GM21381 (cell line): Measurements from ENCODE around the gene CEP295NL.
"Not testable (repeated sequence)": the region's sequence is repeated elsewhere in the genome, so short reads cannot be mapped to it uniquely, and the experiment has no call there.

ENCODE experiments used
- ATAC-seq: cut with Tn5 transposase; IDR thresholded peaks from one replicate; pipeline ENCODE4 v1.9.1; 2021; ENCODE audit warnings: mild to moderate bottlenecking, moderate library complexity; ENCODE audit not compliant: unreplicated experiment

CEP295NL gene

DNA sequence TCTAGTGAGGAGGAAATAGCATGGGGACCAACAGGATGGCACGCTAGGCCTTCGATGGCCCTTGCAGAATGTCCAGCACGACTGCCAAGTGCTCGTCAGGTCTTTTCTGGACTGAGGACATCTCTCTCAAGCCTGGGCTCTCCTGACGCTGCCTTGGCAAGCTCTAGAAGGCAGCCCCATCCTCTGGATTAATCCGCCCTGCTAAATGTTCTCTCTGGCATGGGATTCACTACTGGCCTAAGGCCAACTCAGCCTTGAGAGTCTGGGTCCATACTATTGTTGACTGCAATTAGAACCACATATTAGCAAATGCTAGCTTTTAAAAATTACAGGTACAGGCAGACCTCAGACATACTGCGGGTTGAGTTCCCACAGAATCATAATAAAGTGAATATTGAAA is 2.5 kb upstream of the CEP295NL start:
- no peak for ATAC-seq

- ATAC-seq, result no peak
These were observed 2.1 kb upstream of the CEP295NL start for GRCh38 chr17:78905116-78905515.

GRCh38 chr17:78904371-78904770 is 1.4 kb upstream of the CEP295NL start:
- no peak for ATAC-seq

- ATAC-seq, result not testable (repeated sequence)
These were observed 770 bp downstream of the CEP295NL start for GRCh38 chr17:78902231-78902630.

DNA sequence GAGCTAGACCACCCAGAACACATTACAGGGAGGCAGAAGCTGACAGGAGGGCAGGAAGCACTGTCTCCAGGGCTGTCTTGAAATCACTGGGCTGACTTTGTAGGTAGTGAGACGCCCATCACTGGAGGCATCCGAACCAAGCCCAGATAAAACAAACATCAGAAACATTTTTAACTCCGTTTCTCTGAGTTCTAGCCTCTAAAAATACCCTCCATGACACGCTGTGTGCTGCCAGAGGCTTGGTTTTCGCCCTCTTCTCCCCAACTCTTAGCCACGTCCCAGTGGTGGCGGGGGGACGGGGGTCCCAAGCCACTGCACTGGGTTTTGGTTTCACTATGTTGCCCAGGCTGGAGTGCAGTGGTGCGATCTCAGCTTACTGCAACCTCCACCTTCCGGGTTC is 1.2 kb downstream of the CEP295NL start:
- ATAC-seq, result no peak

DNA sequence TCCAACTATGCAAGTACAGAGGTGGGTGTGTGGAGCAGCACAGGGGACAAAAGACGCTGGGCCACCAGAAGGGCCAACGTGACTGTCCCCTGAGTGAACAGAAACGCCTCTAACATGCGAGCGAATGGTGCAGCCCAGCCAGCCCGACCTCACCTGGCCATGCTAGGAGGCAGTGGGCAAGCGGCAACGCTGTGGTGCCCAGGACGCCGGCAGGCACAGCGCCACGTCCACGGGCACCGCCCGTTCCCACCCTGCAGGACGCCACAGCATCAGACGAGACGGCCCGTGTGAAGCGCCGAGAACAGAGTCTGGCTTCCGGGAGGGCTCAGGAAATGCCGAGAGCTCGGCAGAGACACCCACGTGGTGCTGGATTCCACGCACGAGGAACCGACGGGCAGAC is 2.2 kb downstream of the CEP295NL start:
- no peak for ATAC-seq

- ATAC-seq, result no peak
These were observed 3.4 kb downstream of the CEP295NL start for GRCh38 chr17:78899361-78900260.

DNA sequence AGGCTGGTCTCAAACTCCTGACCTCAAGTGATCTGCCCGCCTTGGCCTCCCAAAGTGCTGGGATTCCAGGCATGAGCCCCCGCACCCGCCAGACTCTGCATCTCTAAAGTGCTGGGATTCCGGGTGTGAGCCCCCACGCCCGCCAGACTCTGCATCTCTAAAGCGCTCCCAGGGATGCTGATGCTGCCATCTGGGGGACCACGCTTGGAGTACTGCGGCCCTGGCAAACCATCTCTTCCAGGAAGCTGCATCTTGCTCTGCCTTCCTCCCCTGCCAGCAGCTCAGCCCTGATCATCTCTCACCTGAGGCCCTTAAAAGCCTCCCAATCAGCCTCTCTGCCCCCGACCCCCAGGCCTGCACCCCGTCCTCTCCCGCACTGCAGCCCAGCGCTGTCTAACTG is 4.1 kb downstream of the CEP295NL start:
- no peak for ATAC-seq

DNA sequence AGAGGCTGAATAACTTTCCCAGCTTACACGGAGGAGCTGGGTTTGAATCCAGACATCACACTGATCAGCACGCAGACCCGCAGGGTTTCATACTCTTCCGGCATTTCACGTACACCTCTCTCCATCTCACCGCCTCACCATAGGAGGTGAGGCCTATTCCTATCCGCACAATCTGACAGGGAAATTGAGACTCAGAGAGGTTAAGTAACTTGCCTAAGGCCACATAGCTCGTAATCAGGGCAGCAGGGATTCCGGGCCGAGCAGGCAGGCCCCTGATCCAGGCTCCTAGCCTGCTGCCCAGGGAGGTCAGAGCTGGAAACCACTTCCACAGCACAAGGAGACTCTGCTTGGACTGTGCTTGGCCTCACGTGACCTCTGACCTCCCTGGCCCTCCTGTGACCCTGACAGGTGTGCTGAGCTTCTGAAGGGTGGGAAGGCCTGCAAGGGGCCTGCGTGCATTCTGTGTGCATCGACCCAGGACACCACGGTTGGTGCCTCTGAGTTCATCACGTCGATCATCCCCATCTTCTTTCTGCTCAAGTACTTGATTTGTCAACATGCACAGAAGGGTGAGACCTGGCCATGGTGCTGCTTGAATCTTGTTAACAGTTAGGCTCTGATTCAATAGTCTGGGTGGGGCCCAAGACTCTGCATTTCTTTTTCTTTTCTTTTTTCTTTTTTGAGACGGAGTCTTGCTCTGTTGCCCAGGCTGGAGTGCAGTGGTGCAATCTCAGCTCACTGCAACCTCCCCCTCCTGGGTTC is 4.7 kb downstream of the CEP295NL start:
- no peak for ATAC-seq

DNA sequence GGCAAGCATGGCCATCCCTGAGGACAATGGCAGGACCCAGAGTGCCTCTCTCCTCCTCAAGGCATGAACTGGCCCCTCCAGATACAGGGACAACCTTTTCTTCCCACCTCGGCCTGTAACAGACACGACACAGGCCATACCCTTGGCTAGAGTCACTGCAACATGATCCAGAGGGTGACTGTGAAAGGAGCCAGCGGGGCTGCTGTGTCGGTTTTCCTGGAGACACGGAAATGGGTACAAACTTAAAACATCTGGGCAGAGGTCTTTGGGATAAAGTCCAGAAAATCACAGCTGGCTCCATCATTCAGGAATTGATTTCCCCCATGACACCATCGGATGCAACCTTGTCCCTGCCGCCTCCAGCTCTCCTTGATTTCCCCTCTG is 5.3 kb downstream of the CEP295NL start:
- ATAC-seq, result no peak

DNA sequence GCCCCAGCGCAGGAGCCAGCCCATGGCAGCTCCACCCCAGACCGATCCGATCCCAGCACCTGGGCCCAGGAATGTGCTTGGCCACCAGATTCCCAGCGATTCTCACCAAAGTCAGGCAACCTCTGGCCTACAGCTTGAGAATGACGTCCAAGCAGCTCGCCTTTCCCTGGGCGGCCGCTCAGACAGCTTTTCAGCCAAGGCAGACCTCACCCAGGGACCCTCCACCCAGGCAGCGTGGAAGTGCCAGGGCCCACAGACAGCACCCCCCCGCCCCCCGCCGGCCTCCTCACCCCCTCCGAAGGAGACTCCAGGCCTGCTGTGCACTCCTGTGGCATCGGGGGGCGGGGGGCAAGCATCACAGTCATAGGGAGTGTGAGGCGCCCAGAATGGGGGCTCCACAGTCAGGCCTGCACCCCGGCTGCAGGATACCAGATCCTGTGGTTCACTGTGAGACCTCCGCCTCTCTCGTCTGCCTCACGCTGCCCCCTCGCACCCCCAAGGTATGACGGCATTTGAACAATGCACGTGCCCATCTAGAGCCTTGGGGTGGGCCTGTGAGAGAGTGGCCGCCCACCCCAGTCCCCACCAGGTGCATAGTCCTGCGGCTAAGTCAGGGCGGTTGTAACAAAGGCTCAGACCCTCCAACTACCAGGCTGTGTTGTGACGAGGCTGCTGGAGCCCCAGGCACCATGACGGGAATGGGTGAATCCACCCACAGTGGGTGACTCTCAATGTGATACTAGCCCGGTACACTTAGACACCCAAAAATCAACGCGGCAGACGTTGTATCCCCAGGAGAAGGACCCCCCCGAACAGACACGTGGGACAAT is 6.0 kb downstream of the CEP295NL start:
- no peak for ATAC-seq

- no peak for ATAC-seq
These were observed 6.7 kb downstream of the CEP295NL start for GRCh38 chr17:78896091-78896833.

GRCh38 chr17:78895322-78895721 is 7.7 kb downstream of the CEP295NL start:
- no peak for ATAC-seq

DNA sequence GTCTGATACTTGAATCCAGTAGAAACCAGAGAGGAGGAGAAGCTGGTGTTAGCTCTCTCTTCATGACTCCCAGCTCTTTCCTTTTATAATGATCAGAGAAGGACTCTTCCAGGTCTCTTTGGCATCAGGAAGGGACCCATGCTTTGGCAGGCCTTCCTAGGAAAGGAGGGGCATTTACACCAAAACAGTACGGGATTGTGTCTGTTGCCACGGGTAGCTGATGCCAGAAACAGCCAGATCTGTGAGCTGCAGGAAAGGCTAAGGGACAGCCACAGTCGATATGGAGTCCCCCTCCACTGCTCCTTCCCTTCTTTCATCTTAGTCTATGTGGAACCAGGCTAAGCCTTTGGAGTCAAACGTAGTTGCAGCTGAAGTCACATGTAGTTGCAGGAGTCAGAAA is 9.3 kb downstream of the CEP295NL start:
- no peak for ATAC-seq

DNA sequence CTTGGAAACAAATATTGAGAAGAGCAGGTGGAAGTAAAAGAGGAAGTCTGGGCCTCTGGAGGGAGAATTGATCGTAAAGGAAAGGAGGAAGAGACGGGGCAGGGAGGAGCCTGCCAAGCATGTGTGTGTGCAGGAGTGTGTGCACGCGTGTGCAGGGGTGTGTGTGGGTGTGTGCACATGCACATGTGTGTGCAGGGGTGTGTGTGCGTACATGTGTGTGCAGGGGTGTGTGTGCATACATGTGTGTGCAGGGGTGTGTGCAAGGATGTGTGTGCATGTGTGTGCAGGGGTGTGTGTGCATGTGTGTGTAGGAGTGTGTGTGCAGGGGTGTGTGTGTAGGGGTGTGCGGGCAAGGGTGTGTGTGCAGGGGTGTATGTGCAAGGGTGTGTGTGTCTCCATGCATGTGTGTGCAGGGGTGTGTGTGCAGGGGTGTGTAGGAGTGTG is 10.0 kb downstream of the CEP295NL start:
- ATAC-seq, result no peak

GRCh38 chr17:78892520-78892919 is 10.5 kb downstream of the CEP295NL start:
- no peak for ATAC-seq

GRCh38 chr17:78892062-78892456 is 10.9 kb downstream of the CEP295NL start:
- no peak for ATAC-seq

- ATAC-seq, result no peak
These were observed 11.5 kb downstream of the CEP295NL start for GRCh38 chr17:78891406-78892061.

DNA sequence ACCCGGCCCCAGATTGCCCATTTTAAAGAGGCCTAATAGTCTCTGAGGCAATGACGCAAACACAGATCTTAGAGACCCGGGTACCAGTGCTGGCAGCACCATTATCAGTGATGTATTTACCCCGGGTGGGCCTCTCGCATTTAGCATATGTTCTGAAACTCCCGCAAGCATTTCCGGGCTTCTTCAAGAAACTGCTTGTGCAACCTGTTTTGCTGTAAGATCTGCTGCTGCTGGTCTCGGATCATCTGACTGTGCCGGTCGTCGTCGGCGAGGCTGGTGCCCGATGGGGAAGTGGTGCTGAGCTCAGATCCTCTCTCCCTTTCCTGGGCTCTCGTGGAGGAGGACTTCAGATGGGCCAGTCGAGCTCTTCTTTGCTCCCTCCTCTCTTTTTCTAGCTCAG is 12.5 kb downstream of the CEP295NL start:
- ATAC-seq, result no peak

DNA sequence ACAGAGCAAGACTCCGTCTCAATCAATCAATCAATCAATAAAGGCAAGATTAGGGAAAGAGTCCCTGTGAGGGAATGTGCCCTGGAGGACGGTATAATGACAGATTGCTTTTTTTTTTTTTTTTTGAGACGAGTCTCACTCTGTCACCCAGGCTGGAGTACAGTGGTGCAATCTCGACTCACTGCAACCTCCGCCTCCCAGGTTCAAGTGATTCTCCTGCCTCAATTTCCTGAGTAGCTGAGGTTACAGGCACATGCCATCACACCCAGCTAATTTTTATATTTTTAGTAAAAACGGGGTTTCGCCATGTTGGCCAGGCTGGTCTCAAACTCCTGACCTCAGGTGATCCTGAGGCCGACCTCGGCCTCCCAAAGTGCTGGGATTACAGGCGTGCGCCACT is 12.9 kb downstream of the CEP295NL start:
- ATAC-seq, result not testable (repeated sequence)
